K562 (cell line): ENCODE measurements around the gene MBOAT1. TPM values are rescaled to one million over a fixed set of nuclear protein-coding genes. Genes with fewer than 3 reads are reported as not detected.

Source experiments
- ATAC-seq: fragments of 200-7000 bp; cut with Tn5 transposase; 3 replicates; pipeline ENCODE4 v1.9.1; 2020; ENCODE audit warnings: moderate library complexity
- BruUV-seq: library from RNA; stranded (reverse); fragments of 400-500 nt; replicated peaks from 2 replicates; lab custom pipeline; 2021; lab: Mats Ljungman, UMichigan
- CTCF ChIA-PET: fragments of 300-600 bp; formaldehyde crosslinking; extraction: SDS; loops from one replicate; lab custom pipeline; 2021; ENCODE audit warnings: low intra/inter-chr PET ratio; lab: Yijun Ruan, JAX
- POLR2A ChIA-PET: fragments of 300-600, 350-650 bp; sonication (Branson Sonifier 250); formaldehyde crosslinking; extraction: SDS; loops from one replicate; lab custom pipeline; 2021; ENCODE audit warnings: antibody characterized with exemption, inconsistent platforms; lab: Yijun Ruan, JAX
- DNase-seq, 4 experiments: peaks; one replicate each; pipeline versions ENCODE4 v3.0.0 to v3.0.0-alpha.2; 2011 to 2018; ENCODE audit warnings: low spot score in 3 of 4, mixed read lengths in 3 of 4; ENCODE audit errors: extremely low read depth in 1 of 4
- FAIRE-seq: peaks from 2 replicates; lab custom pipeline; 2011; peaks lifted over from hg19 to GRCh38; lab: Jason Lieb, UNC
- H2AFZ ChIP-seq: 2 replicates; pipeline ENCODE4 v1.6.0; 2011; ENCODE audit warnings: low read depth, low read length, control low read depth, inconsistent platforms
- H3K27ac ChIP-seq: fragments of 200-600 bp; 3 replicates; pipeline ENCODE4 v1.8.0; 2011; ENCODE audit warnings: low read depth, mild to moderate bottlenecking, control low read depth, inconsistent platforms, low read length, moderate library complexity, mixed read lengths; ENCODE audit errors: extremely low read depth
- H3K27me3 ChIP-seq, 2 experiments: fragments of 300-600 bp in 1 of 2; 2 replicates in 1 of 2; 3 replicates in 1 of 2; pipeline versions ENCODE4 v1.6.0 to v1.8.0; 2011; ENCODE audit warnings: inconsistent platforms in 2 of 2, low read length in 2 of 2, mild to moderate bottlenecking in 1 of 2, mixed read lengths in 1 of 2, moderate library complexity in 1 of 2; ENCODE audit not compliant: control insufficient read depth in 2 of 2, insufficient read depth in 2 of 2
- H3K36me3 ChIP-seq: fragments of 300-600 bp; 3 replicates; pipeline ENCODE4 v1.8.0; 2011; ENCODE audit warnings: mild to moderate bottlenecking, low read length, inconsistent platforms; ENCODE audit not compliant: control insufficient read depth, insufficient read depth
- H3K4me1 ChIP-seq, 2 experiments: fragments of 200-600 bp in 1 of 2; replicated peaks in 1 of 2; 2 replicates in 1 of 2; 3 replicates in 1 of 2; pipeline versions ENCODE4 v1.5.1 to v1.8.0; 2011; ENCODE audit warnings: inconsistent platforms in 2 of 2, low read length in 2 of 2, mild to moderate bottlenecking in 1 of 2, mixed read lengths in 1 of 2, moderate library complexity in 1 of 2; ENCODE audit not compliant: control insufficient read depth in 2 of 2, insufficient read depth in 2 of 2
- H3K4me2 ChIP-seq: 2 replicates; pipeline ENCODE4 v1.6.1; 2011; ENCODE audit warnings: low read length, control low read depth, inconsistent platforms, mixed read lengths; ENCODE audit not compliant: insufficient read depth
- H3K4me3 ChIP-seq: fragments of 200-600 bp; sonication (generic), shearing (Covaris generic); 2 replicates; pipeline ENCODE4 v1.5.1; 2016; ENCODE audit warnings: control low read depth, inconsistent platforms
- H3K79me2 ChIP-seq: fragments of 200-600 bp; 3 replicates; pipeline ENCODE4 v1.8.0; 2011; ENCODE audit warnings: low read length, inconsistent platforms; ENCODE audit not compliant: control insufficient read depth, insufficient read depth
- H3K9ac ChIP-seq, 2 experiments: 2 replicates each; pipeline versions ENCODE4 v1.6.0 to v1.6.1; 2011; ENCODE audit warnings: low read depth in 2 of 2, low read length in 2 of 2, control low read depth in 1 of 2, inconsistent platforms in 1 of 2, mild to moderate bottlenecking in 1 of 2, mixed read lengths in 1 of 2; ENCODE audit not compliant: insufficient read depth in 1 of 2
- H3K9me1 ChIP-seq: one replicate; pipeline ENCODE4 v1.6.0; 2011; ENCODE audit warnings: inconsistent platforms, mild to moderate bottlenecking, low read length, moderate library complexity; ENCODE audit not compliant: control insufficient read depth, insufficient read depth
- H3K9me3 ChIP-seq: replicated peaks from 2 replicates; pipeline ENCODE4 v1.5.1; 2011; ENCODE audit warnings: low read depth, low read length, inconsistent platforms; ENCODE audit not compliant: control insufficient read depth, insufficient read depth
- H4K20me1 ChIP-seq: replicated peaks from 2 replicates; pipeline ENCODE4 v1.6.1; 2011; ENCODE audit warnings: low read length, inconsistent platforms, mixed read lengths; ENCODE audit not compliant: control insufficient read depth, insufficient read depth
- BDP1 ChIP-seq: IDR thresholded peaks from 3 replicates; pipeline ENCODE4 v1.6.1; 2011; ENCODE audit not compliant: insufficient read length, insufficient read depth
- L3MBTL2 ChIP-seq: fragments of 450-650 bp; IDR thresholded peaks from 2 replicates; pipeline ENCODE4 v1.6.1; 2016; ENCODE audit warnings: mild to moderate bottlenecking, moderate library complexity
- SAFB ChIP-seq: fragments of 200-400 bp; formaldehyde crosslinking; IDR thresholded peaks from 2 replicates; pipeline ENCODE4 v1.6.1; 2017; ENCODE audit warnings: low read depth, low read length, borderline replicate concordance
- SMAD3 ChIP-seq: fragments of 450-650 bp; formaldehyde crosslinking; conservative IDR thresholded peaks from 2 replicates; pipeline ENCODE4 v1.4.0; 2020; ENCODE audit warnings: mild to moderate bottlenecking
- ZNF232 ChIP-seq: sonication (generic); formaldehyde crosslinking; IDR thresholded peaks from 2 replicates; pipeline ENCODE4 v1.8.0; 2022; ENCODE audit warnings: mild to moderate bottlenecking, missing genetic modification reagents
- ZNF239 ChIP-seq: fragments of 250-450 bp; sonication (Bioruptor Pico); IDR thresholded peaks from 2 replicates; pipeline ENCODE4 v1.4.0; 2020; ENCODE audit warnings: mild to moderate bottlenecking
- ZNF347 ChIP-seq: fragments of 450-650 bp; formaldehyde crosslinking; IDR thresholded peaks from 2 replicates; pipeline ENCODE4 v1.4.0; 2020; ENCODE audit warnings: low read depth, mild to moderate bottlenecking, moderate library complexity
- ZNF41 ChIP-seq: fragments of 250-450 bp; sonication (Bioruptor Pico); conservative IDR thresholded peaks from 2 replicates; pipeline ENCODE4 v1.4.0; 2020; ENCODE audit warnings: mild to moderate bottlenecking
- WGBS: fragments of 100-300 bp; shearing (Covaris generic); methylation state at CpG from one replicate; pipeline ENCODE4 v1.1.6; 2016; ENCODE audit warnings: low coverage, mixed read lengths; ENCODE audit not compliant: insufficient coverage; ENCODE audit errors: missing lambda C conversion rate; 5-methylcytosine and 5-hydroxymethylcytosine counted together
- in situ Hi-C: fragments of 300-500 bp; cut with MboI; formaldehyde crosslinking; loops from 4 replicates; pipeline ENCODE4 v1.15.0; 2018; ENCODE audit warnings: inconsistent platforms, mixed read lengths
- intact Hi-C: fragments of 100-400 bp; cut with micrococcal nuclease; formaldehyde crosslinking; loops from 2 replicates; pipeline ENCODE4 v1.14.2; 2022
- polyA plus RNA-seq, 8 experiments: library from polyadenylated mRNA; depleted of rRNA in 4 of 8; stranded (reverse) in 5 of 8; unstranded in 3 of 8; fragments of >200 nt; fragmentation: Nextera tagmentation in 2 of 8; fragmentation: Illumina TruSeq in 1 of 8; extraction: Ambion mirVana in 2 of 8; extraction: Trizol in 1 of 8; gene quantifications; 2 replicates each; pipeline versions ENCODE4 v1.2.1 to v1.2.3, GENCODE V29; 2011 to 2014; ENCODE audit warnings: inconsistent platforms in 1 of 8, missing spikeins in 1 of 8
- total RNA-seq, 7 experiments: library from RNA; depleted of rRNA in 6 of 7; stranded (reverse); fragments of >200 nt in 6 of 7; fragmentation: Illumina TruSeq in 2 of 7; extraction: Trizol in 2 of 7; gene quantifications; 2 replicates each; pipeline versions ENCODE4 v1.2.1 to v1.2.3, GENCODE V29; 2011 to 2021; ENCODE audit warnings: low replicate concordance in 1 of 7
- TF ChIP-seq, protein P1 (sequence below): fragments of 450-650 bp; IDR thresholded peaks from 2 replicates; pipeline ENCODE4 v1.6.1; 2016; ENCODE audit warnings: antibody characterized with exemption

MBOAT1 gene
- total and polyA plus RNA-seq, 9 of the 15 experiments (the other 6 are each of a cell fraction or from before 2014, with no cell fraction given) = 0.13 to 16.5 (median 10.3) TPM

DNA sequence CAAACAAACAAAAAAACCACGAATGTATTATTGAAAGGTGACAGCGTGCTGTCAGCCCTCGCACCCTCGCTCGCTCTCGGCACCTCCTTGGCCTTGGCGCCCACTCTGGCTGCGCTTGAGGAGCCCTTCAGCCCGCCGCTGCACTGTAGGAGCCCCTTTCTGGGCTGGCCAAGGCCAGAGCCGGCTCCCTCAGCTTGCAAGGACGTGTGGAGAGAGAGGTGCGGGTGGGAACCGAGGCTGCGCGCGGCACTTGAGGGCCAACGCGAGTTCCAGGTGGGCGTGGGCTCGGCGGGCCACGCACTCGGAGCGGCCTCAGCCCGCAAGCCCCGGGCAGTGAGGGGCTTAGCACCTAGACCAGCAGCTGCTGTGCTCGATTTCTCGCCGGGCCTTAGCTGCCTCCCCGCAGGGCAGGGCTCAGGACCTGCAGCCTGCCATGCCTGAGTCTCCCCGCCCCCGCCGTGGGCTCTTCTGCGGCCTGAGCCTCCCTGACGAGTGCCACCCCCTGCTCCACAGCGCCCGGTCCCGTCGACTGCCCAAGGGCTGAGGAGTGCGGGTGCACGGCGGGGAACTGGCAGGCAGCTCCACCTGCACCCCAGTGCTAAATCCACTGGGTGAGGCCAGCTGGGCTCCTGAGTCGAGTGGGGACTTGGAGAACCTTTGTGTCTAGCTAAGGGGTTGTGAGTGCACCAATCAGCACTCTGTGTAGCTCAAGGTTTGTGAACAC is 20.9 kb upstream of the MBOAT1 start:
- CTCF ChIA-PET = no interaction called here
- H3K4me3 ChIP-seq = no peak overlapping the region
- in situ Hi-C loops = no loop called here
- no peak for FAIRE-seq
- H3K27ac ChIP-seq = no peak overlapping the region
- no peaks in the 10 kb centered on the region for H3K9me1 ChIP-seq
- H3K4me1 ChIP-seq = peaks cover 0 to 3% of the 10 kb centered on the region in 2 experiments; a peak in 3 of 5 replicates
- no peaks in the 10 kb centered on the region for H3K9me3 ChIP-seq
- H3K4me2 ChIP-seq = no peak overlapping the region
- no TSS peak for BruUV-seq
- H3K27me3 ChIP-seq = no peaks in the 10 kb centered on the region
- intact Hi-C loops = no loop called here
- ATAC-seq = no peak
- POLR2A ChIA-PET = interaction anchor here (1.1 to 3.2 kb wide), 3 partner anchors 9 to 38 kb away, joined by 3 to 11 read pairs (median 7); partner anchors contain the start of gene MBOAT1
- no peaks in the 10 kb centered on the region for H4K20me1 ChIP-seq
- no peak for DNase-seq
- H2AFZ ChIP-seq = no peak overlapping the region
- no peaks in the 10 kb centered on the region for H3K36me3 ChIP-seq
- WGBS = 87% methylated on average over 35 of the region's 44 CpGs
- no peak for TF ChIP-seq SAFB
- TF ChIP-seq BDP1 = no peak
- TF ChIP-seq SMAD3 = no peak
- no peak for TF ChIP-seq ZNF347
- TF ChIP-seq ZNF232 = no peak
- TF ChIP-seq L3MBTL2 = no peak
- TF ChIP-seq ZNF239 (CRISPR knock-in tag) = no peak
- TF ChIP-seq, protein P1, sequence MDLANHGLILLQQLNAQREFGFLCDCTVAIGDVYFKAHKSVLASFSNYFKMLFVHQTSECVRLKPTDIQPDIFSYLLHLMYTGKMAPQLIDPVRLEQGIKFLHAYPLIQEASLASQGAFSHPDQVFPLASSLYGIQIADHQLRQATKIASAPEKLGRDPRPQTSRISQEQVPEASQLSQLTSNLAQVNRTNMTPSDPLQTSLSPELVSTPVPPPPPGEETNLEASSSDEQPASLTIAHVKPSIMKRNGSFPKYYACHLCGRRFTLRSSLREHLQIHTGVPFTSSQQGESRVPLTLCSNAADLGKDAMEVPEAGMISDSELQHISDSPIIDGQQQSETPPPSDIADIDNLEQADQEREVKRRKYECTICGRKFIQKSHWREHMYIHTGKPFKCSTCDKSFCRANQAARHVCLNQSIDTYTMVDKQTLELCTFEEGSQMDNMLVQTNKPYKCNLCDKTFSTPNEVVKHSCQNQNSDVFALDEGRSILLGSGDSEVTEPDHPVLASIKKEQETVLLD = no peak
- no peak for TF ChIP-seq ZNF41 (CRISPR knock-in tag)
- TF ChIP-seq, all 486 proteins: peak for 0
- Histone ChIP-seq H3K9ac (no peak overlapping the region), H3K79me2 (no peaks in the 10 kb centered on the region)
